SK-N-SH treated with all-trans-retinoic acid at 6 μM for 48 hours (cell line): Measurements from ENCODE around the gene PDE1A.

Source experiments
- ATAC-seq: fragments of 200-7000 bp; cut with Tn5 transposase; 3 replicates; pipeline ENCODE4 v1.9.1; 2020; ENCODE audit warnings: mild to moderate bottlenecking, moderate library complexity
- ARNTL ChIP-seq: fragments of 450-650 bp; formaldehyde crosslinking; IDR thresholded peaks from 2 replicates; pipeline ENCODE4 v1.5.0; 2020; ENCODE audit warnings: low read depth, mild to moderate bottlenecking, moderate library complexity, borderline replicate concordance
- BACH2 ChIP-seq: fragments of 250-450 bp; sonication (Bioruptor Pico); IDR thresholded peaks from 2 replicates; pipeline ENCODE4 v1.9.0; 2021; ENCODE audit warnings: mild to moderate bottlenecking, borderline replicate concordance
- CSDC2 ChIP-seq: fragments of 250-450 bp; sonication (Bioruptor Pico); IDR thresholded peaks from 2 replicates; pipeline ENCODE4 v1.5.0; 2020; ENCODE audit warnings: mild to moderate bottlenecking, moderate library complexity
- CSRNP3 ChIP-seq: fragments of 250-450 bp; sonication (Bioruptor Pico); IDR thresholded peaks from 2 replicates; pipeline ENCODE4 v1.5.1; 2021; ENCODE audit warnings: mild to moderate bottlenecking, moderate library complexity
- ESRRG ChIP-seq: fragments of 250-450 bp; sonication (Bioruptor Pico); IDR thresholded peaks from 2 replicates; pipeline ENCODE4 v1.6.1; 2021; ENCODE audit warnings: mild to moderate bottlenecking
- GLIS3 ChIP-seq: fragments of 250-450 bp; sonication (Bioruptor Pico); IDR thresholded peaks from 2 replicates; pipeline ENCODE4 v1.5.0; 2020; ENCODE audit warnings: mild to moderate bottlenecking, moderate library complexity
- ISL1 ChIP-seq: fragments of 250-450 bp; sonication (Bioruptor Pico); IDR thresholded peaks from 2 replicates; pipeline ENCODE4 v2.1.2; 2022; ENCODE audit warnings: mild to moderate bottlenecking, moderate library complexity
- OSR1 ChIP-seq: fragments of 250-450 bp; sonication (Bioruptor Pico); IDR thresholded peaks from 2 replicates; pipeline ENCODE4 v1.8.0; 2022; ENCODE audit warnings: moderate library complexity, mild to moderate bottlenecking, inconsistent platforms
- PPARA ChIP-seq: fragments of 250-450 bp; sonication (Bioruptor Pico); IDR thresholded peaks from 2 replicates; pipeline ENCODE4 v1.5.0; 2020; ENCODE audit warnings: mild to moderate bottlenecking, borderline replicate concordance
- RARB ChIP-seq: fragments of 250-450 bp; sonication (Bioruptor Pico); IDR thresholded peaks from 2 replicates; pipeline ENCODE4 v1.8.0; 2021; ENCODE audit warnings: mild to moderate bottlenecking, moderate library complexity
- SNAI2 ChIP-seq: fragments of 250-450 bp; sonication (Bioruptor Pico); IDR thresholded peaks from 2 replicates; pipeline ENCODE4 v1.5.0; 2020; ENCODE audit warnings: mild to moderate bottlenecking, moderate library complexity
- TCF4 ChIP-seq: fragments of 250-450 bp; sonication (Bioruptor Pico); IDR thresholded peaks from 2 replicates; pipeline ENCODE4 v1.8.0; 2021; ENCODE audit warnings: mild to moderate bottlenecking, moderate library complexity, borderline replicate concordance
- TOX ChIP-seq: fragments of 250-450 bp; sonication (Bioruptor Pico); IDR thresholded peaks from 2 replicates; pipeline ENCODE4 v1.8.0; 2021; ENCODE audit warnings: mild to moderate bottlenecking, moderate library complexity, borderline replicate concordance
- TSHZ2 ChIP-seq: fragments of 250-450 bp; sonication (Bioruptor Pico); IDR thresholded peaks from 2 replicates; pipeline ENCODE4 v1.5.0; 2020; ENCODE audit warnings: mild to moderate bottlenecking, moderate library complexity
- ZC3H10 ChIP-seq: fragments of 250-450 bp; sonication (Bioruptor Pico); IDR thresholded peaks from 2 replicates; pipeline ENCODE4 v1.5.1; 2021; ENCODE audit warnings: mild to moderate bottlenecking, moderate library complexity
- ZFP3 ChIP-seq: fragments of 250-450 bp; sonication (Bioruptor Pico); IDR thresholded peaks from 2 replicates; pipeline ENCODE4 v1.5.0; 2020; ENCODE audit warnings: mild to moderate bottlenecking, moderate library complexity
- ZFP30 ChIP-seq: fragments of 450-650 bp; formaldehyde crosslinking; IDR thresholded peaks from 2 replicates; pipeline ENCODE4 v1.5.0; 2022; ENCODE audit warnings: mild to moderate bottlenecking, moderate library complexity
- ZNF565 ChIP-seq: fragments of 450-650 bp; formaldehyde crosslinking; conservative IDR thresholded peaks from 2 replicates; pipeline ENCODE4 v1.5.0; 2020; ENCODE audit warnings: low read depth, mild to moderate bottlenecking, moderate library complexity
- ZNF70 ChIP-seq: fragments of 450-650 bp; formaldehyde crosslinking; IDR thresholded peaks from 2 replicates; pipeline ENCODE4 v1.5.0; 2020; ENCODE audit warnings: mild to moderate bottlenecking, moderate library complexity
- ZNF8 ChIP-seq: fragments of 450-650 bp; formaldehyde crosslinking; IDR thresholded peaks from 2 replicates; pipeline ENCODE4 v1.5.0; 2020; ENCODE audit warnings: mild to moderate bottlenecking, moderate library complexity
- TF ChIP-seq, protein P1 (sequence below): fragments of 250-450 bp; sonication (Bioruptor Pico); IDR thresholded peaks from 2 replicates; pipeline ENCODE4 v1.5.1; 2020; ENCODE audit warnings: low read depth, mild to moderate bottlenecking, moderate library complexity

PDE1A gene

GRCh38 chr2:182226807-182227206 is 200.0 kb downstream of the PDE1A start:
- TF ChIP-seq TSHZ2 (CRISPR knock-in tag) (no peak), PPARA (CRISPR knock-in tag) (no peak), BACH2 (no peak), CSDC2 (CRISPR knock-in tag) (no peak), SNAI2 (CRISPR knock-in tag) (no peak), ZC3H10 (no peak), ZNF70 (no peak), ARNTL (CRISPR knock-in tag) (no peak), ESRRG (CRISPR knock-in tag) (no peak), ISL1 (CRISPR knock-in tag) (no peak), ZNF565 (CRISPR knock-in tag) (no peak), CSRNP3 (CRISPR knock-in tag) (no peak), ZFP30 (CRISPR knock-in tag) (no peak)
- TF ChIP-seq, protein P1, sequence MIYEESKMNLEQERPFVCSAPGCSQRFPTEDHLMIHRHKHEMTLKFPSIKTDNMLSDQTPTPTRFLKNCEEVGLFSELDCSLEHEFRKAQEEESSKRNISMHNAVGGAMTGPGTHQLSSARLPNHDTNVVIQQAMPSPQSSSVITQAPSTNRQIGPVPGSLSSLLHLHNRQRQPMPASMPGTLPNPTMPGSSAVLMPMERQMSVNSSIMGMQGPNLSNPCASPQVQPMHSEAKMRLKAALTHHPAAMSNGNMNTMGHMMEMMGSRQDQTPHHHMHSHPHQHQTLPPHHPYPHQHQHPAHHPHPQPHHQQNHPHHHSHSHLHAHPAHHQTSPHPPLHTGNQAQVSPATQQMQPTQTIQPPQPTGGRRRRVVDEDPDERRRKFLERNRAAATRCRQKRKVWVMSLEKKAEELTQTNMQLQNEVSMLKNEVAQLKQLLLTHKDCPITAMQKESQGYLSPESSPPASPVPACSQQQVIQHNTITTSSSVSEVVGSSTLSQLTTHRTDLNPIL, result no peak
- TF ChIP-seq, all 23 proteins: peak for 0
- no peak for ATAC-seq

- ATAC-seq, result no peak
These were observed 202.2 kb downstream of the PDE1A start for GRCh38 chr2:182224669-182225068.

DNA sequence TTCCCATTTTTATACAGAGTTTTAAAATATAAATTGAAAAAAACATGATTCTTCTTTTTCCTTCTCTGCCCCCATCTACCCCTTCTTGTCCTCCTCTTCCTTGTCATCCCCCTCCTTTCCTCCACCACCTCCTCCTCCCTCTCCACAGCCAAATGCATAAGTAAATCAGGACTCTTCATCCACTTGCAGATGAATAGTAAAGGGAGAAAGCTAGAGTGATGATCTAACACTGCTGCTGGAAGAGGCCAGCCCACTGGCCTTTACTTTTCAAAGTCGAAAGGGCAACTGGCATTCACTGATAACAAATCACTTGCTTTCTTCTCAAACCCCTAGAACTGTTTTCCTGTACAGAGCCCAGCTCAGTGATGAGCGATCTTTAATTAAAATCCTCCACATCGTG is 205.8 kb downstream of the PDE1A start:
- ATAC-seq, result no peak
- TF ChIP-seq RARB (CRISPR knock-in tag), result no peak
- no peak for TF ChIP-seq ESRRG (CRISPR knock-in tag)
- TF ChIP-seq ZC3H10, result no peak
- no peak for TF ChIP-seq TOX
- no peak for TF ChIP-seq ZNF70
- TF ChIP-seq ZNF8 (CRISPR knock-in tag), result no peak
- no peak for TF ChIP-seq CSRNP3 (CRISPR knock-in tag)
- TF ChIP-seq ARNTL (CRISPR knock-in tag), result no peak
- TF ChIP-seq CSDC2 (CRISPR knock-in tag), result no peak
- no peak for TF ChIP-seq GLIS3
- no peak for TF ChIP-seq TCF4 (CRISPR knock-in tag)
- TF ChIP-seq ZFP3, result no peak

More at GRCh38 chr2:182224669-182225068, 202.2 kb downstream of the PDE1A start:
- TF ChIP-seq RARB (CRISPR knock-in tag), result no peak

- no peak for ATAC-seq
- TF ChIP-seq, protein P1, result no peak
- TF ChIP-seq ZNF565 (CRISPR knock-in tag), result no peak
- no peak for TF ChIP-seq ZFP3
- no peak for TF ChIP-seq RARB (CRISPR knock-in tag)
- TF ChIP-seq ZNF70, result no peak
- TF ChIP-seq GLIS3, result no peak
- TF ChIP-seq CSDC2 (CRISPR knock-in tag), result no peak
- no peak for TF ChIP-seq OSR1 (CRISPR knock-in tag)
- TF ChIP-seq ZNF8 (CRISPR knock-in tag), result no peak
- no peak for TF ChIP-seq ESRRG (CRISPR knock-in tag)
- TF ChIP-seq SNAI2 (CRISPR knock-in tag), result no peak
- TF ChIP-seq ARNTL (CRISPR knock-in tag), result no peak
- TF ChIP-seq ISL1 (CRISPR knock-in tag), result no peak
- no peak for TF ChIP-seq TCF4 (CRISPR knock-in tag)
- TF ChIP-seq BACH2, result no peak
- TF ChIP-seq TOX, result no peak
- TF ChIP-seq TSHZ2 (CRISPR knock-in tag), result no peak
These were observed 206.5 kb downstream of the PDE1A start for GRCh38 chr2:182220335-182220734.
